Ishikawa (cell line): Measurements from ENCODE around the gene TMEM62.
A peak's percentile ranks its signal among the peaks of the same experiment; 100 is the strongest.

ENCODE experiments used
- CEBPB ChIP-seq: IDR thresholded peaks from 2 replicates; pipeline ENCODE4 v1.6.1; 2012
- CREB1 ChIP-seq: IDR thresholded peaks from 2 replicates; pipeline ENCODE4 v1.6.1; 2012; ENCODE audit warnings: low read depth
- EGR1 ChIP-seq: IDR thresholded peaks from 2 replicates; pipeline ENCODE4 v1.6.1; 2012
- EP300 ChIP-seq: IDR thresholded peaks from 2 replicates; pipeline ENCODE4 v1.6.1; 2012; ENCODE audit warnings: borderline replicate concordance
- FOXM1 ChIP-seq: IDR thresholded peaks from 2 replicates; pipeline ENCODE4 v1.6.1; 2012; ENCODE audit warnings: low read depth, borderline replicate concordance
- NFIC ChIP-seq: IDR thresholded peaks from 2 replicates; pipeline ENCODE4 v1.6.1; 2012
- RAD21 ChIP-seq: IDR thresholded peaks from 2 replicates; pipeline ENCODE4 v1.6.1; 2012; ENCODE audit warnings: low read depth
- TAF1 ChIP-seq: IDR thresholded peaks from 2 replicates; pipeline ENCODE4 v1.6.1; 2012; ENCODE audit warnings: low read depth, mild to moderate bottlenecking
- TCF12 ChIP-seq: IDR thresholded peaks from 2 replicates; pipeline ENCODE4 v1.6.1; 2012; ENCODE audit warnings: low read depth
- TEAD4 ChIP-seq: IDR thresholded peaks from 2 replicates; pipeline ENCODE4 v1.6.1; 2012
- YY1 ChIP-seq: IDR thresholded peaks from 2 replicates; pipeline ENCODE4 v1.6.1; 2012; ENCODE audit warnings: low read depth
- ZBTB7A ChIP-seq: IDR thresholded peaks from 2 replicates; pipeline ENCODE4 v1.6.1; 2012; ENCODE audit warnings: low read depth
- TF ChIP-seq, protein P1 (sequence below): IDR thresholded peaks from 2 replicates; pipeline ENCODE4 v1.6.1; 2012
- TF ChIP-seq, protein P2 (sequence below): IDR thresholded peaks from 2 replicates; pipeline ENCODE4 v1.6.1; 2012
- TF ChIP-seq, protein P3 (sequence below): IDR thresholded peaks from 2 replicates; pipeline ENCODE4 v1.6.1; 2012; ENCODE audit warnings: low read depth, mild to moderate bottlenecking

TMEM62 gene

DNA sequence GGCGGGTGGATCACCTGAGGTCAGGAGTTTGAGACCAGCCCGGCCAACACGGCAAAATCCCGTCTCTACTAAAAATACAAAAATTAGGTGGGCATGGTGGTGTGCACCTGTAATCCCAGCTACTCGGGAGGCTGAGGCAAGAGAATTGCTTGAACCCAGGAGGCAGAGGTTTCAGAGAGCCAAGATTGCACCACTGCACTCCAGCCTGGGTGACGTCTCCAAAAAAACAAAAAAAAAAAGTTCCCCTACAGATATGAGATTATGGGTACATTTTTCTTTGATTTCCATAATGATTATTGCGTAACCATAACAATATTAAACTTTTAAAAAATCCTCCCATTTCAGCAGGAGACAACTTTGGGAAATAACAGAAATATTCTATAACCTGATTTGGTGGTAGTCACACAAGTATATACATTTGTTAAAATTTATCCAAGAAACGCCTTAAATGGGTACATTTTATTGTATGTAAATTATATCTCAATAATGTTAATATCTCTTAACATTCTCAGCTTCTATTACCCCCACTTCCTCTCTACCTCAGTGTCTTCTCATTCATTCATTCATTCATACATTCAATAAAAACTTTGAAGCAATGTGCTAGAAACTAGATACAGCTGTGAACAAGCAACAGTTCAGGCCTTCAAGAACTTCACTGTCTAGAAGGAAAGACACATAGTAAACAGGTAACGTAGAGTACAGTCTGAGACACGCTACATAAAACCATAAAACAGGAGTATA lies 34.1 kb upstream of the TMEM62 start:
- TF ChIP-seq RAD21 (no peak), TAF1 (no peak), NFIC (no peak), TCF12 (no peak), CEBPB (0 out of 2 replicates have a peak, but pooled peaks have one; percentile 16), EGR1 (no peak)

DNA sequence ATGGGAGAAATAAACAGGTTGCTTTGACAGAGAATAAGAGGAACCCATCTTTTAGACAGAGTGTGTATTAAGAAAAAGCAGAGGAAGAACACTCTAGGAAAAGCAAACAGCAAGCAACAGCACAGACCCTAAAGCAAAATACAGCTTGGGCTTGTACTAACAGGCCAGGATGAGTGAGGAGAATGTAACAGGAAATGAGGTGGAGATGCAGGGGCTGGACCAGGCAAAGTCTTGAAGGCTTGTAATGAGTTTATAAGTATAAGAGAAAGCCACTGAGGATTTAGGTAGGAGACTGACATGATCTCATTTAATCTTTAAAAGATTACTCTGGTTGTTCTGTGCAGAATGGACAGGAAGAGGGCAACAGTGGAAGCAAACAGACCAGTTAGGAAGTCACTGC lies 32.4 kb upstream of the TMEM62 start:
- TF ChIP-seq TAF1 (no peak), ZBTB7A (no peak), NFIC (no peak), EP300 (no peak), TCF12 (no peak), FOXM1 (no peak), TEAD4 (no peak), EGR1 (no peak), CEBPB (no peak)
- TF ChIP-seq, protein P1, sequence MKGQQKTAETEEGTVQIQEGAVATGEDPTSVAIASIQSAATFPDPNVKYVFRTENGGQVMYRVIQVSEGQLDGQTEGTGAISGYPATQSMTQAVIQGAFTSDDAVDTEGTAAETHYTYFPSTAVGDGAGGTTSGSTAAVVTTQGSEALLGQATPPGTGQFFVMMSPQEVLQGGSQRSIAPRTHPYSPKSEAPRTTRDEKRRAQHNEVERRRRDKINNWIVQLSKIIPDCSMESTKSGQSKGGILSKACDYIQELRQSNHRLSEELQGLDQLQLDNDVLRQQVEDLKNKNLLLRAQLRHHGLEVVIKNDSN = no peak

DNA sequence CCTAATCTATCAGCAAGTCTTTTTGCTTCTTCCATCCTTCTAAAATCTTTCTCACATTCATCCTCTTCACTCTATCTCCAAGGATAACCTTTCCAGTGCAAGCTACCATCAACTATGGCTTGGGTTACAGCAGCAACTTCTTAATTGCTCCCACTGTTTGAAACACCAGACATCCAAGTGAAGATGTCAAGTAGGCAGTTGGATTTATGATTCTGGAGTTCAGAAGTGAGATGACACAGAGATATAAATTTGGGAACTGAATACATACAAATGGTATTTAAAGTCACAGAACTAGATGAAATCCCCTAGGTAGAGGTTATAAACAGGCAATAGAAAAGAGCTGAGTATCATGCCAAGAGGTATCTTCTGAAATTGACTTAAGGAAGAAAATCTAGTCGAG lies 31.2 kb upstream of the TMEM62 start:
- TF ChIP-seq CEBPB = no peak
- TF ChIP-seq, protein P2, sequence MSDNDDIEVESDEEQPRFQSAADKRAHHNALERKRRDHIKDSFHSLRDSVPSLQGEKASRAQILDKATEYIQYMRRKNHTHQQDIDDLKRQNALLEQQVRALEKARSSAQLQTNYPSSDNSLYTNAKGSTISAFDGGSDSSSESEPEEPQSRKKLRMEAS = no peak

DNA sequence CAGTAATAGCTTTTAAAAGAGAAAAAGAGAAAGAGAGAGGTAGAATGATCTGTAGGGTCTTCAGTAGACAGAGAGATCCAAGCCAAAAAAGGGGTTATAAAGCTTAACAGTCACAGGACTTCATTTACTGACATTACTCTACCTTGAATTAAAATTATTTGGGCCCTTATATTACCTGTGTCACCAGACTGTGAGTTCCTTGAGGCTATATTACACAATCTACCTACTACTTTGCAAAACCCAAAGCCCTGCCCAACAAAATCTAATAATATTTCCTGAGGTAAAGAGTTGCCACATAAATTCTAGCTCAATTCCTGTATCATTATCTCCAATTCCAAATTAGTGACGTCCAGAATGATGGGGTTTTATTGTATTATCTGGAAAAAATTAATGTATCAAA lies 29.5 kb upstream of the TMEM62 start:
- TF ChIP-seq RAD21 (no peak), EP300 (no peak), CREB1 (no peak), TEAD4 (no peak), NFIC (no peak), YY1 (no peak), EGR1 (no peak), FOXM1 (no peak), ZBTB7A (no peak), CEBPB (no peak), TAF1 (no peak), TCF12 (no peak)
- TF ChIP-seq, protein P3, sequence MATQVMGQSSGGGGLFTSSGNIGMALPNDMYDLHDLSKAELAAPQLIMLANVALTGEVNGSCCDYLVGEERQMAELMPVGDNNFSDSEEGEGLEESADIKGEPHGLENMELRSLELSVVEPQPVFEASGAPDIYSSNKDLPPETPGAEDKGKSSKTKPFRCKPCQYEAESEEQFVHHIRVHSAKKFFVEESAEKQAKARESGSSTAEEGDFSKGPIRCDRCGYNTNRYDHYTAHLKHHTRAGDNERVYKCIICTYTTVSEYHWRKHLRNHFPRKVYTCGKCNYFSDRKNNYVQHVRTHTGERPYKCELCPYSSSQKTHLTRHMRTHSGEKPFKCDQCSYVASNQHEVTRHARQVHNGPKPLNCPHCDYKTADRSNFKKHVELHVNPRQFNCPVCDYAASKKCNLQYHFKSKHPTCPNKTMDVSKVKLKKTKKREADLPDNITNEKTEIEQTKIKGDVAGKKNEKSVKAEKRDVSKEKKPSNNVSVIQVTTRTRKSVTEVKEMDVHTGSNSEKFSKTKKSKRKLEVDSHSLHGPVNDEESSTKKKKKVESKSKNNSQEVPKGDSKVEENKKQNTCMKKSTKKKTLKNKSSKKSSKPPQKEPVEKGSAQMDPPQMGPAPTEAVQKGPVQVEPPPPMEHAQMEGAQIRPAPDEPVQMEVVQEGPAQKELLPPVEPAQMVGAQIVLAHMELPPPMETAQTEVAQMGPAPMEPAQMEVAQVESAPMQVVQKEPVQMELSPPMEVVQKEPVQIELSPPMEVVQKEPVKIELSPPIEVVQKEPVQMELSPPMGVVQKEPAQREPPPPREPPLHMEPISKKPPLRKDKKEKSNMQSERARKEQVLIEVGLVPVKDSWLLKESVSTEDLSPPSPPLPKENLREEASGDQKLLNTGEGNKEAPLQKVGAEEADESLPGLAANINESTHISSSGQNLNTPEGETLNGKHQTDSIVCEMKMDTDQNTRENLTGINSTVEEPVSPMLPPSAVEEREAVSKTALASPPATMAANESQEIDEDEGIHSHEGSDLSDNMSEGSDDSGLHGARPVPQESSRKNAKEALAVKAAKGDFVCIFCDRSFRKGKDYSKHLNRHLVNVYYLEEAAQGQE = no peak
- TF ChIP-seq, protein P2 = no peak
- TF ChIP-seq, protein P1 = no peak

DNA sequence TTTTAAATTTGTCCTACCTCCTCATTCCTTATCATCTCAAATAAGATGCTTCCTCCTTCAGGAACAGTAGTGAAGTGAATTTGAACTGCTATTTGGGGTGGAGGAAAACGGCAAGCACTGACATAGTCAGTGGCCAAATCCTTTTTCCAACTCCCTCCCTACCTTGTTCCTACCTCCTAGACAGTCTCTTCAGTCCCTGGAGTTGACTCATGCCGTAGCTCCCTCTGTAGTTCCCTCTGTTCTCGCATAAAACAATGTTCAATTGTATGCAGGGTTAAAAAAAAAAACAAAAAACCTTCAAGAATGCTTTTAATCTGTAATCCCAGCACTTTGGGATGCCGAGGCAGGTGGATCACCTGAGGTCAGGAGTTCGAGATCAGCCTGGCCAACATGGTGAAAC lies 29.0 kb upstream of the TMEM62 start:
- TF ChIP-seq, protein P2 = no peak
- TF ChIP-seq EGR1 (no peak), YY1 (no peak), NFIC (no peak), RAD21 (no peak), CREB1 (no peak), FOXM1 (no peak)
- TF ChIP-seq, protein P1 = no peak
- TF ChIP-seq, protein P3 = no peak
